ELR (cell line): ENCODE measurements around the gene UBE2L6.

Source experiments
- DNase-seq: peaks from one replicate; pipeline ENCODE4 v3.0.0-alpha.2; 2015; ENCODE audit warnings: low read depth

The UBE2L6 gene

DNA sequence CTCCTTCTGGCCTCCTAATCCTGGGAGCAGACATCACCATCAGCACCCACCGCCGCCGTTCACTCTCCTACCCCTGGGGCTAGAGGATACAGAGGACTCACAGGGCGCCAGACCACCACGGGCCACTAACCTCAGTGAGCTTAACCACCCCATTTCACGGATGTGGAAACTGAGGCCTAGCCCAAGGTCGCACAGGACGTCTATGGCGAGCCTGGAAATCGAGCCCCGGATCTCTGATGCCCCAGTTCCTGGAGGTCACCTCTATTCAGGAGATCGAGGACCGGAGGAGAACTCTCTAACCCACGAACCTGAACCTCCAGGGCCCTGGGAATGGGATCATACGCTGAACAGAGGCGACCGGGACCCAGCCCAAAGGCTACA, 37.3 kb downstream of the UBE2L6 start:
- no peak for DNase-seq

DNA sequence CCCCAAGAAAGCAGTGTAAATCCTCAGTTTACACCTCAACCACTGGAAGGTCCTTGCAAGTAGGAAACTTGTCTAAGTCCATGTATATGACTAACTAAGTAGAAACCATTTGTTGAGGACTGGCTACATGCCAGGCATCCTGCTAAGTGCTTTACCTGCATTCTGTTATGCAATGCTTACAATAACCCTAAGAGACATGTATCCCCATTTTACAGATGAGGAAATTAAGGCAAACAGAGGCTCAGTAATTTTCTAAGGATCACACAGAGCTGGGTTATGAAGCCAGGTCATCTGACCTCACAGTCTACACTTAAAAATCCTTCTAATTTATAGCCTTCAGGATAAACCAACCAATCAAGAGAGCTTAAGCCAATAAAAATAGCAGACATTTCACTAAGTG, 38.5 kb downstream of the UBE2L6 start:
- no peak for DNase-seq

- DNase-seq, result peak; percentile 64
Observed at GRCh38 chr11:57527056-57527631, 40.3 kb downstream of the UBE2L6 start.

- no peak for DNase-seq
Observed at GRCh38 chr11:57523419-57523818, 44.1 kb downstream of the UBE2L6 start.

- no peak for DNase-seq
Observed at GRCh38 chr11:57521116-57521515, 46.4 kb downstream of the UBE2L6 start.

GRCh38 chr11:57516061-57516443, 51.4 kb downstream of the UBE2L6 start:
- no peak for DNase-seq

GRCh38 chr11:57515332-57516060, 52.0 kb downstream of the UBE2L6 start, which contains the start of gene SLC43A1:
SLC43A1 (minus strand) TSS chr11:57515702; CDS start chr11:57514111, 1,591 bp downstream.
- DNase-seq, result peak; percentile 65

GRCh38 chr11:57514538-57515331, 52.7 kb downstream of the UBE2L6 start:
- DNase-seq, result peak; percentile 55

DNA sequence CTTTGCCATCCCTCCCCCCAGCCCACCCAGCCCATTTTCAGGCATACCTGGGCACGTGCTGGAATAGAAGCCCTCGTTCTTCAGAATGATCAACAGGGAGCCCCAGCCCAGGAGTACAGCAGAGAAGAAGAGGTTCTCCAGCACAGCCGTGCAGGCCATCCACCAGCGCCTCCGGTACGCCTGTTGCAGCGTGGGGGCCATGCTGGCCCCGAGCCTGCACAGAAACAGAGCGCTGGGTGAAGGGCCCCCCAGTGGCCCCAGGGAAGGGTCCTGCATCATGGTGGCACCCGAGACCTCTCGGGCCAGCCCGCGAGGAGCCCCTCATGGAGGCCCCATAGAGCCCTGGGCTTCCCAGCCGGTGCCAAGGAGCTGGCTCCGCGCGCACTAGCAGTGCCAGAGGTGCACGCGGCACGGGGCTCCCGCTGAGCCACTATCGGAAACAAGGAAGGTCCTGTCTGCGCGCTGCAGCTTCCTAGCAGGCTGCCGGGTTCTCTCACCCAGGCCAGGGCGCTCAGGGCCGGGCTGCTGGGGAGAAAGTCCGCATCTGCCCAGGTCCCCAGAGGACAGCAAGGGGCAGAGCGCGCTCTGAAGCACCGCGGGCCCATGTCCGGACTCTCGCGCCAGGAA, 53.4 kb downstream of the UBE2L6 start:
- peak; percentile 45 for DNase-seq

GRCh38 chr11:57513452-57513795, 54.0 kb downstream of the UBE2L6 start:
- no peak for DNase-seq

DNA sequence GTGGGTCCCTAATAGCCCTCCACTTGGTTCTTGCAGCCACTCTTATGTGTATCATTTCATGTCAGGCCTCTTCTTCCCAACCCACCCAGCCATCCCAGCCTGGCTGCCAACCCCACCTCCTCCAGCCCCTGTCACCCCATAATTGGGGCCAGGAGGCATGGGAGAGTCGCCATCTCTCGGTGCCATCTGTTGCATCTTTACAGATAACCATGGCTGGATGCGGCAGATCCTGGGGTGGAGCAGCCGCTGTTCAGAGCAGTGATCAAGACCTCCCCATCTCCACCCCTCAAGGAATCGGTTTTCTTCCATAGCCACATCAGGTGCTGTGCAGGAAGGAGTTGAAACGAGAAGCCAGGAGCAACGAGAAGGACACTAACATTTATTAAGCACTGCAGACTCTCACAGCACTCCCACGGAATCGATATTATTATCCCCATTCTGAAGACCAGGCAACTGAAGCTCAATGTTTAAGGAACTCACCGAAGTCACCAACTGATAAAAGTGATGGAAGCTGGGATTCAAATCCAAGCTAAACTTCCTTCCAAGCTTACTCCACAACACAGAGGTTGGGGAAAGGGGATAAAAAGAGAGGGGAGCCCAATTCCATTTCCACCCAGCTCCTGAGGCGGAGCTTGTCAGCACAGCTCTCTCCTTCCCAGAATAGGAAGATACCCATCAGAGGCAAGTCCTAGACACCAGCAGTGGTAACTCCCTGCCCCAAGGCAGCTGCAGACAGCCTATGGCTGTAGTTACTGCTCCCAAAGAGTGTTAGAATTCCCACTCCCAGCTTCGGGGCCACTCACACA, 54.6 kb downstream of the UBE2L6 start:
- DNase-seq, result no peak

- DNase-seq, result no peak
Observed at GRCh38 chr11:57511741-57512430, 55.6 kb downstream of the UBE2L6 start.

GRCh38 chr11:57508341-57509170, 58.9 kb downstream of the UBE2L6 start:
- no peak for DNase-seq

DNA sequence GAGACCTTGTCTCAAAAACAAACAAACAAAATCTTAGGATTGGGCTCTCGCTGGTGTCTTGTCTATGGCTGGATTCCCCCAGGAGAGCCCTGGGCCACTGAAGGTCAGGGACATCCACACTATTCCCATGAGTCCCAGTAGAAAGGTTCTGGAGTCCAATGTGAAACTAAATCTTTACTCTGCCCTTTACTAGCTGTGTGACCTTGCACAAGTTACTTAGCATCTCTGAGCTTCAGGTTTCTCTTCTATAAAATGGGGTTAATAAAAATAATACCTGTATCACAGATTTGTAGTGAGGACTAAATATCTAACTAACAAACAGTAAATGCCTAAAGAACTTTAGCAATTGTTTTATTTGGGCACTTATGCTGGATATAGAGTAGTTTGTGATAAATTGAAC, 61.0 kb downstream of the UBE2L6 start:
- DNase-seq, result no peak

GRCh38 chr11:57504511-57504910, 63.0 kb downstream of the UBE2L6 start:
- no peak for DNase-seq

GRCh38 chr11:57502870-57503269, 64.6 kb downstream of the UBE2L6 start:
- DNase-seq, result no peak

DNA sequence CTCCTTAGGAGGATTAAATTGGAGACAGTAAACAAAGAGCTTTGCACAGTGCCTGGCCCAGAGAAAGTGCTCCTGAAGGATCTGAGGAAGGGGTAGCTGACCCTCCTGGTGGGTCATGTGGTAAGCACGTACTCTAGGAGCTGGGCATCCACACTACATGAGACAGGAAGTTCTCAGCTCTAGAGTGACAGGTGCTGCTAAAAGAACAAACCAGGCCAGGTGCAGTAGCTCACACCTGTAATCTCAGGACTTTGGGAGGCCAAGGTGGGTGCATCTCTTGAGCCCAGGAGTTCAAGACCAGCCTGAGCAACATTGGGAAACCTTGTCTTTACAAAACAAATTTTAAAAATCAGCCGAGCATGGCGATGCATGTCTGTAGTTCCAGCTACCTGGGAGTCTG, 65.1 kb downstream of the UBE2L6 start:
- no peak for DNase-seq

- no peak for DNase-seq
Observed at GRCh38 chr11:57501953-57502352, 65.5 kb downstream of the UBE2L6 start.
